Umbilical cord (tissue), 2 donors: ENCODE data around the gene NSD2. TPM values are rescaled to one million over a fixed set of nuclear protein-coding genes. Genes with fewer than 3 reads are reported as not detected.
"Not testable (repeated sequence)": the region's sequence is repeated elsewhere in the genome, so short reads cannot be mapped to it uniquely, and the experiment has no call there.

Experiments
- DNase-seq: peaks from one replicate; pipeline ENCODE4 v3.0.0-alpha.2; 2015; ENCODE audit warnings: low spot score
- total RNA-seq: library from RNA; depleted of rRNA; stranded (reverse); fragments of >200 nt; gene quantifications from one replicate; pipeline ENCODE4 v1.2.3, GENCODE V29; 2014; ENCODE audit warnings: low replicate concordance; ENCODE audit not compliant: insufficient read depth

Gene NSD2
- total RNA-seq, 1 donor from 2014 or later = 25.5 TPM

DNA sequence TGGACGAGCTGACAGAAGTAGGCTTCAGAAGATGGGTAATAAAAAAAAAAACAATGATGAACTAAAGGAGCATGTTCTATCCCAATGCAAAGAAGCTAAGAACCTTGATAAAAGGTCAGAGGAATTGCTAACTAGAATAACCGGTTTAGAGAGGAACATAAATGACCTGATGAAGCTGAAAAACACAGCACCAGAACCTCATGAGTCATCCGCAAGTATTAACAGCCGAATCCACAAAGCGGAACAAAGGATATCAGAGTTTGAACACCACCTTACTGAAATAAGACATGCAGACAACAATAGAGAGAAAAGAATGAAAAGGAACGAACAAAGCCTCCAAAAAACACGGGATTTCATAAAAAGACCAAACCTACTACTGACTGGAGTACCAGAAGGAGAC lies 127.1 kb downstream of the NSD2 start:
- DNase-seq = peak; percentile 20

- not testable (repeated sequence) for DNase-seq
Measured at GRCh38 chr4:1999308-1999707, 128.1 kb downstream of the NSD2 start.

GRCh38 chr4:2003361-2003760 lies 132.2 kb downstream of the NSD2 start:
- DNase-seq = not testable (repeated sequence)

GRCh38 chr4:2006367-2006766 lies 135.2 kb downstream of the NSD2 start:
- no peak for DNase-seq

- no peak for DNase-seq
Measured at GRCh38 chr4:2006956-2007653, 135.9 kb downstream of the NSD2 start.

DNA sequence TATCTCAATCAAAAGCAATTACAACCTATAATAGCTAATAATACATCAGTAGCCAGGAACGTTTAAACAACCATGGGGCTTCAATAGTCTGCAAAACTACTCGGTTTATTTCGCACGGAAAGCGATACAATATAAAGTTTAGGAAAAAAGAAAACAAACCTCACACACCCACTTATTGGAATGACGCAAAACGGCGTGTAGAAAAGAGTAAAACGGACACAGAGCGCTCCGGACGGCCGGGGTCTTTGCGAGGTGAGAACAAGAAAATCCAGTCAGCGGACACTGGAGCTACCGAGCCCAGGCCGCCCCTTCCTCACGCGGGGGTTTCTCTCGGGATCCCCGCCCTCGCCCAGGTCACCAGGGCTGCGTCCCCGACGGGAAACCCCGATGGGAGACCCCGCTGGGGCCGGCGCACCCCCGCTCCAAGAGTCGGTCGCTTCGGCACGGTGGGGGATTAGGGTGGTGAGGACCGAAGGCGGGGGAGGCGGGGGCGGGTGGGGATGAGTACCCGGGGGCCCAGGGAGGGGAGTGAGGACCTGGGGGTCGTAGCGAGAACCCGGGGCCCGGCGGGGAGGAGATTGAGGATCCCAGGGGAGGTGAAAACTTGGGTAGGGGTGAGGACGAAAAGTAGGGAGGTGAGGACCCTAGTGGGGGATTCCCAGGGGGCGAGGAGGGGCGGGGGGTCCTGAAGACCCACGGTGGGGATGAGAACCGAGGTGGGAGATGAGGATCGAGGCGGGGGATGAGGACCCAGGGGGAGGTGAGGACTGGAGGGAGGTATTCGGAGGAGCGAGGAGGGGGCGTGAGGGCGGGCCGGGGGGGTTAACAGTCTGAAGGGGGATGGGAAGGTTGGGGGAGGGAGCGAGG lies 136.8 kb downstream of the NSD2 start:
- DNase-seq = no peak

- DNase-seq = no peak
Measured at GRCh38 chr4:2008671-2008920, 137.4 kb downstream of the NSD2 start.

- peak; percentile 98 for DNase-seq
Measured at GRCh38 chr4:2008921-2009650, 137.9 kb downstream of the NSD2 start, which contains the start of gene NELFA. NELFA (minus strand) TSS chr4:2008974; CDS start chr4:2008959, 15 bp downstream.

DNA sequence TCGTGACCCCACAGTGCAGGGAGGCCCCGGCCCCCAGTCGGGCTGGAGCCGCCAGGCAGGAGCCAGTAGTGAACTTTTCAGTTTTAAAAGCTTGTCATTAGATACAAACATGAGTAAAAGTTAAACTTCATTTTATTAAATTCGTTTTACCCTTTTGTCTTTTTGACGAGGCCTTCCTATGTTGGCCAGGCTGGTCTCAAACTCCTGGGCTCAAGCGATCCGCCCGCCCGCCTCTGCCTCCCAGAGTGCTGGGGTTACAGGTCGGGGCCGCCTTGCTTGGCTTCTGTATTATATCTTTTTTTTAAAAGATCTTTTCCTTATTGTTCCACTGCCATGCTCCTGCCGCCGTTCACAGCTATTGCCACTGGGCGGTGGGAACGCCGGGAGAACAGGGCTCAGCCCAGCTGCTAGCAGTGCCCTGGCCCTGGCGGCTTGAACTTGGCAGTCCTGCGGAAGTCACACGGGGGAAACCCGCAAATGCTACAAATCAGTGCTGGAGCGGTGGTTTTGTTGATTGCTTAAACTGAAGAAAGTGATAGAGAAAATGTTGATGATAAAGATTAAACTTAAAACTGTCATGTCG lies 138.5 kb downstream of the NSD2 start:
- DNase-seq = peak; percentile 59

GRCh38 chr4:2011583-2011982 lies 140.4 kb downstream of the NSD2 start:
- no peak for DNase-seq

DNA sequence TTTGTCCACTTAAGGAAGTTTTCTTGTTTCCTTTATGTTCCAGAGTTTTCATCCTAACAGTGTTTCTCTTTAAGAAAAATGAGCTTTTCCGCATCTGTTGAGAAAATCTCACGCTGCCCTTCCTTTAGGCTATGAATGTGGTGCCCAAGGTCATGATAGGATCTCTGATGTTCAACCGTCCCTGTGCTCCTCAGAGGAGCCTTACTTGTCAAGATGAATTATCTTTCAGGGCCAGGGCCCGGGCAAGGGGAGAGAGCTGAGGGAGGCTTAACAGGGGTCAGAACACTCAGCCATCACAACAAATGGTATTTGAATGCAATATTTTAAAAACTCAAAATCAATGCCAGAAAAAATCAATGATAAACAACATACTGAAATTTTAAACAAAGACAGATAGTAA lies 143.8 kb downstream of the NSD2 start:
- no peak for DNase-seq

- peak; percentile 91 for DNase-seq
Measured at GRCh38 chr4:2021358-2022018, 150.3 kb downstream of the NSD2 start.

DNA sequence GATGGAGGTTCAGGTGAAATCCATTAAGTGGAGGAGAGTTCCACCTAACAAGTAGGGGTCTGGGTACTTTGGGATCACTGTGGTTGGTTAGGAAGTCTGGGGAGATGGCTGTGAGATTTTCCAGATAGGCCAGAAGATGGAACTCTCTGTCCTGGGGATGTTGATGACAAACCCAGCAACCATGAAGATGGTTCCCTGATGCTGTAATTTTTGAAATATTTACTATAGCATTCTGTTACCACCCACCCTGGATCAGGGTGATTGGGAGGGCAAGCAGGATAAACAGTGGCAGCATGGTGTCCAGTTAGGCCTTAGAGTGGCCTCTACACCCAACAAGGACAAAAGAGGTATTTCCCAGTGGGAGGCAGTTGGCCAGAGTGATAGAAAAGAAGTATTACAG lies 153.5 kb downstream of the NSD2 start:
- no peak for DNase-seq

- no peak for DNase-seq
Measured at GRCh38 chr4:2025817-2026216, 154.6 kb downstream of the NSD2 start.

- not testable (repeated sequence) for DNase-seq
Measured at GRCh38 chr4:2027120-2027519, 155.9 kb downstream of the NSD2 start.

DNA sequence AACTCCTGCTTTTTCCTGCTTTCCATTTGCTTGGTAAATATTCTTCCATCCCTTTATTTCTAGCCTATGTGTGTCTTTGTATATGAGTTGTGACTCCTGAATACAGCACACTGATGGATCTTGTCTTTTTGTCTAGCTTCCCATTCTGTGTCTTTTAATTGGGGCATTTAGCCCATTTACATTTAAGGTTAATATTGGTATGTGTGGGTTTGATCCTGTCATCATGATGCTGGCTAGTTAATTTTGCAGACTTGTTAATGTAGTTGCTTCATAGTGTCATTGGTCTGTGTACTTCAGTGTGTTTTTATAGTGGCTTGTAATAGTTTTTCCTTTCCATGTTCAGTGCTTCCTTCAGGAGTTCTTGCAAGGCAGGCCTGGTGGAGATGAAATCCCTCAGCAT lies 160.0 kb downstream of the NSD2 start:
- not testable (repeated sequence) for DNase-seq

Other genes with a start within 250 kb of the NSD2 start
- not detected for gene FAM53A, start 187.1 kb upstream of the NSD2 start, total RNA-seq
- 28.6 TPM for gene SLBP, start 159.1 kb upstream of the NSD2 start, total RNA-seq
- 26.0 TPM for gene TMEM129, start 150.1 kb upstream of the NSD2 start, total RNA-seq
- gene TACC3, start 149.9 kb upstream of the NSD2 start, total RNA-seq = 12.0 TPM
- 66.2 TPM for gene FGFR3, start 78.1 kb upstream of the NSD2 start, total RNA-seq
- 37.6 TPM for gene LETM1, start 15.2 kb upstream of the NSD2 start, total RNA-seq
- 8.4 TPM for gene NELFA, start 137.6 kb downstream of the NSD2 start, total RNA-seq
- gene NAT8L, start 187.9 kb downstream of the NSD2 start, total RNA-seq = 0.48 TPM